ENCODE data around the gene SORCS2.

The SORCS2 gene

GRCh38 chr4:7371210-7371941 lies 179.0 kb downstream of the SORCS2 start:
- H3K27me3 ChIP-seq (ENCODE audit: control insufficient read depth, low read length) = no peaks in the 10 kb centered on the region
- no peaks in the 10 kb centered on the region for H3K9me2 ChIP-seq (replicated peaks; ENCODE audit: control insufficient read depth, low read length)
- H3F3A ChIP-seq (ENCODE audit: control insufficient read depth, insufficient read depth) = no peaks in the 10 kb centered on the region
- no peak overlapping the region for H3K4me3 ChIP-seq (ENCODE audit: low read length)
- H3K4me2 ChIP-seq (ENCODE audit: low read length) = no peak overlapping the region
- H3K27ac ChIP-seq (ENCODE audit: low read depth, low read length) = no peak overlapping the region
- no peaks in the 10 kb centered on the region for H3K36me3 ChIP-seq (ENCODE audit: control insufficient read depth, low read length)
- peaks cover 7% of the 10 kb centered on the region for H3K4me1 ChIP-seq (ENCODE audit: control insufficient read depth, low read length)
- TF ChIP-seq CTCF (IDR thresholded peaks at IDR 0.05; ENCODE audit: low read depth, low read length, poor library complexity, severe bottlenecking) (no peak), EZH2phosphoT487 (IDR thresholded peaks at IDR 0.05; ENCODE audit: borderline replicate concordance, low read length) (no peak)
- H4K20me1 ChIP-seq (ENCODE audit: control insufficient read depth, insufficient read depth, low read depth, low read length) = no peaks in the 10 kb centered on the region
- H3K79me2 ChIP-seq (ENCODE audit: control insufficient read depth, low read length) = no peaks in the 10 kb centered on the region
- no peaks in the 10 kb centered on the region for H3K9me3 ChIP-seq (ENCODE audit: control insufficient read depth, insufficient read depth, low read length)

- no peaks in the 10 kb centered on the region for H3K27me3 ChIP-seq (ENCODE audit: control insufficient read depth, low read length)
- H3F3A ChIP-seq (ENCODE audit: control insufficient read depth, insufficient read depth) = no peaks in the 10 kb centered on the region
- H3K9me2 ChIP-seq (replicated peaks; ENCODE audit: control insufficient read depth, low read length) = no peaks in the 10 kb centered on the region
- H3K4me3 ChIP-seq (ENCODE audit: low read length) = no peak overlapping the region
- no peak overlapping the region for H3K27ac ChIP-seq (ENCODE audit: low read depth, low read length)
- no peaks in the 10 kb centered on the region for H3K36me3 ChIP-seq (ENCODE audit: control insufficient read depth, low read length)
- H3K4me2 ChIP-seq (ENCODE audit: low read length) = no peak overlapping the region
- H3K79me2 ChIP-seq (ENCODE audit: control insufficient read depth, low read length) = no peaks in the 10 kb centered on the region
- no peaks in the 10 kb centered on the region for H4K20me1 ChIP-seq (ENCODE audit: control insufficient read depth, insufficient read depth, low read depth, low read length)
- TF ChIP-seq CTCF (IDR thresholded peaks at IDR 0.05; ENCODE audit: low read depth, low read length, poor library complexity, severe bottlenecking) (no peak), EZH2phosphoT487 (IDR thresholded peaks at IDR 0.05; ENCODE audit: borderline replicate concordance, low read length) (no peak)
- H3K9me3 ChIP-seq (ENCODE audit: control insufficient read depth, insufficient read depth, low read length) = no peaks in the 10 kb centered on the region
- no peaks in the 10 kb centered on the region for H3K4me1 ChIP-seq (ENCODE audit: control insufficient read depth, low read length)
Measured at GRCh38 chr4:7372673-7373072, 180.3 kb downstream of the SORCS2 start.

- TF ChIP-seq CTCF (IDR thresholded peaks at IDR 0.05; ENCODE audit: low read depth, low read length, poor library complexity, severe bottlenecking) (no peak), EZH2phosphoT487 (IDR thresholded peaks at IDR 0.05; ENCODE audit: borderline replicate concordance, low read length) (no peak)
- H3F3A ChIP-seq (ENCODE audit: control insufficient read depth, insufficient read depth) = no peaks in the 10 kb centered on the region
- H3K4me2 ChIP-seq (ENCODE audit: low read length) = no peak overlapping the region
- H3K79me2 ChIP-seq (ENCODE audit: control insufficient read depth, low read length) = no peaks in the 10 kb centered on the region
- H3K9me3 ChIP-seq (ENCODE audit: control insufficient read depth, insufficient read depth, low read length) = no peaks in the 10 kb centered on the region
- H4K20me1 ChIP-seq (ENCODE audit: control insufficient read depth, insufficient read depth, low read depth, low read length) = no peaks in the 10 kb centered on the region
- no peaks in the 10 kb centered on the region for H3K9me2 ChIP-seq (replicated peaks; ENCODE audit: control insufficient read depth, low read length)
- no peaks in the 10 kb centered on the region for H3K27me3 ChIP-seq (ENCODE audit: control insufficient read depth, low read length)
- H3K4me3 ChIP-seq (ENCODE audit: low read length) = no peak overlapping the region
- H3K4me1 ChIP-seq (ENCODE audit: control insufficient read depth, low read length) = no peaks in the 10 kb centered on the region; the same call in 1 of the 2 replicates
- H3K36me3 ChIP-seq (ENCODE audit: control insufficient read depth, low read length) = no peaks in the 10 kb centered on the region
- no peak overlapping the region for H3K27ac ChIP-seq (ENCODE audit: low read depth, low read length)
Measured at GRCh38 chr4:7374571-7374970, 182.2 kb downstream of the SORCS2 start.

Data from DOHH2 (cell line).